Measurements from ENCODE around the gene PIWIL4.
"Not testable (repeated sequence)": the region's sequence is repeated elsewhere in the genome, so short reads cannot be mapped to it uniquely, and the experiment has no call there.

PIWIL4 gene

DNA sequence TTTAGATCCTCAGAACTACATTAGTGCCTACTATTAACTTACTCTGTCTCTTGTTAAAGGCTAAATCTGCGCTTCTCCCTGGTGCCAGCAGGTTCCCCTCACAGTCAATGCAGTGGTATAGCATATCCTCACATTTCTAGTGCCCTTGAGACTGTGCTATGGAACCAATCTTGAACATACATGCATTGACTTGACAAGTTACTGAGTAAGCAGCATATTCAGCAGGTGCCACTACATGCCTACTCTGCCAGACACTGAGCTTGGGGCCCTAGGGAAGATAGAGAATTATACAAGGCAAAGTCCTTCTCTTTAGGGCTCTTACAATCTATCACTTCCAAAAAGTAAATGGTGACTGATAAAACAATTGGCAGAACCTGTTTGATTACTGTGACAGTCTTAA lies 20.3 kb upstream of the PIWIL4 start:
- no peak for DNase-seq (ENCODE audit: low spot score)
- TF ChIP-seq, protein P1, sequence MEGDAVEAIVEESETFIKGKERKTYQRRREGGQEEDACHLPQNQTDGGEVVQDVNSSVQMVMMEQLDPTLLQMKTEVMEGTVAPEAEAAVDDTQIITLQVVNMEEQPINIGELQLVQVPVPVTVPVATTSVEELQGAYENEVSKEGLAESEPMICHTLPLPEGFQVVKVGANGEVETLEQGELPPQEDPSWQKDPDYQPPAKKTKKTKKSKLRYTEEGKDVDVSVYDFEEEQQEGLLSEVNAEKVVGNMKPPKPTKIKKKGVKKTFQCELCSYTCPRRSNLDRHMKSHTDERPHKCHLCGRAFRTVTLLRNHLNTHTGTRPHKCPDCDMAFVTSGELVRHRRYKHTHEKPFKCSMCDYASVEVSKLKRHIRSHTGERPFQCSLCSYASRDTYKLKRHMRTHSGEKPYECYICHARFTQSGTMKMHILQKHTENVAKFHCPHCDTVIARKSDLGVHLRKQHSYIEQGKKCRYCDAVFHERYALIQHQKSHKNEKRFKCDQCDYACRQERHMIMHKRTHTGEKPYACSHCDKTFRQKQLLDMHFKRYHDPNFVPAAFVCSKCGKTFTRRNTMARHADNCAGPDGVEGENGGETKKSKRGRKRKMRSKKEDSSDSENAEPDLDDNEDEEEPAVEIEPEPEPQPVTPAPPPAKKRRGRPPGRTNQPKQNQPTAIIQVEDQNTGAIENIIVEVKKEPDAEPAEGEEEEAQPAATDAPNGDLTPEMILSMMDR (IDR thresholded peaks at IDR 0.05; ENCODE audit: extremely low read depth, insufficient read depth, missing control alignments): no peak
- in situ Hi-C loops (cut with MboI; ENCODE audit: low pct_unique_long_range_greater_than_20kb, low sequenced_read_pairs, unreplicated experiment): no loop called here

DNA sequence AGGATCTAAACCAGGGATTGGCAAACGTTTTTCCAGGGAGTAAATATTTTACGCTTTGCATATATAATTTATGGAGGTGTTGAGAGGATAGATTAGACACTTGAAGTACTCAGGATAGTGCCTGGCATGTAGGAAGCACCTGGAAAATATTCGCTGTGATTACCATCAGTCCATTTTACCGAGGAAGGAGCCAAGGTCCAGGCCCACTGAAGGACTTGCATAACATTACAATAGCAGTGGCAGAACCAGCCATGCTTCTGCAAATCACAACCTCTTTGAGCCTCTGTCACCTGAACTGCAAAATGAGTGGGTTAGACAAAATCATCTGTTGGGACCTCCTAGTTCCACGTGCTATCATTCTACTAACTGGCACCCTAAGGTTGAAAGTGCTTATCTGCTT lies 18.0 kb upstream of the PIWIL4 start:
- TF ChIP-seq, protein P1 (IDR thresholded peaks at IDR 0.05; ENCODE audit: extremely low read depth, insufficient read depth, missing control alignments): no peak
- no peak for DNase-seq (ENCODE audit: low spot score)
- in situ Hi-C loops (cut with MboI; ENCODE audit: low pct_unique_long_range_greater_than_20kb, low sequenced_read_pairs, unreplicated experiment): no loop called here

DNA sequence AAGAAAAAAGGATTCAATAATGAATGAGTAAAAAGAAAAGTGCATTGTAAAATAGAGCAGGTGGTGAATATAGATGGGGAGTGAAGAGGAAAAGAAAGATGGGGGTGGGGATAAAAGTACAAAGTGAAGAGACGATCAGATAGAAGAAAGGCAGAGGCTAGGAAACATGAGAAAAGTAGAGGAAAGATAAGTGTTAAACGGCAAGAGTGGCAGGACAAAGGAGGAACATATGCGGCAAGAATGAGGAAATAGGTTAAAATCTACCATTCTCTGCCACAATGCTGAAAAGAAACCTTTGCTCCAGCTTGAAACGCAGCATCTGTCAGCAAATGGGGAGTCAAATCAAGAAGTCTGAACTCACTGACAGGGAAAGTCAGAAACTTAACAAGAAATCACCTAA lies 16.7 kb upstream of the PIWIL4 start:
- TF ChIP-seq, protein P1 (IDR thresholded peaks at IDR 0.05; ENCODE audit: extremely low read depth, insufficient read depth, missing control alignments): no peak
- DNase-seq (ENCODE audit: low spot score): peak; percentile 49
- in situ Hi-C loops (cut with MboI; ENCODE audit: low pct_unique_long_range_greater_than_20kb, low sequenced_read_pairs, unreplicated experiment): no loop called here

DNA sequence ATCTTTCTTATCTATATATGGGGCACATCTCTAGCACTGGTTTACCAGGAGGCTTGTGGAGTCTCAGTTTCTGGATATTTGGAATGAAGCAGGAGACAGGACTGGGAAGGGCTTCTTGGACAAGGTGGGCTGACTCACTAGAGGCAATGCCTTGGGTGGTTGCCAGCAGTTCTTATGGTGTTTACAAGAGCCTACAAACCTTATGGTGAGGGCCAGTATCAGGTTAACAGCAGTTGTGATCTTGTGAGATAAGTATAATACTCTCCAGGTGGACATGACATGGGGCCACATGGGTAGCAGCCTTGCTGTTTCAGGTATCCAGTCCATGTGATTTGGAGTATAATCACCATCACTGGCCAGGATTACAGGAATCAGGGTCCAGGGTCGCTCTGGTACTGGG lies 13.2 kb upstream of the PIWIL4 start:
- TF ChIP-seq, protein P1 (IDR thresholded peaks at IDR 0.05; ENCODE audit: extremely low read depth, insufficient read depth, missing control alignments): no peak
- DNase-seq (ENCODE audit: low spot score): no peak
- in situ Hi-C loops (cut with MboI; ENCODE audit: low pct_unique_long_range_greater_than_20kb, low sequenced_read_pairs, unreplicated experiment): no loop called here

DNA sequence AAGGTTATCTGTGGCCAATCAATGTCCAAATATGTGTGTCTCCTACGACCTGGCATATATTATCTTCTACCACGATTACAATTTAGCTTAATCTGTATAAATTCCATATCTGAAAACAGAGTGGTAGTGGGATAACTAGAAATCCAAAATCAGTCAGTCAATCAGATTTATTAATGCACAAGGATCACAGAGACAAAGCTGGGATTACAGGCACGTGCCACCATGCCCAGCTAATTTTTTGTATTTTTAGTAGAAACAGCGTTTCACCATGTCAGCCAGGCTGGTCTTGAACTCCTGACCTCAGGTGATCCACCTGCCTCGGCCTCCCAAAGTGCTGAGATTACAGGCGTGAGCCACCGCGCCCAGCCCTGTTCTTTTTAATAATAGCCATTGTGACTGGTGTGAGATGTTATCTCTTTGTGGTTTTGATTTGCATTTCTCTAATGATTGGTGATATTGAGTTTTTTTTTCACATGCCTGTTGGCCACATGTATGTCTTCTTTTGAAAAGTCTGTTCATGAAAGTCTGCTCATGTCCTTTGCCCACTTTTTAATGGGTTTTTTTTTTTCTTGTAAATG lies 11.3 kb upstream of the PIWIL4 start:
- DNase-seq (ENCODE audit: low spot score); in situ Hi-C loops (cut with MboI; ENCODE audit: low pct_unique_long_range_greater_than_20kb, low sequenced_read_pairs, unreplicated experiment): not testable (repeated sequence)

DNA sequence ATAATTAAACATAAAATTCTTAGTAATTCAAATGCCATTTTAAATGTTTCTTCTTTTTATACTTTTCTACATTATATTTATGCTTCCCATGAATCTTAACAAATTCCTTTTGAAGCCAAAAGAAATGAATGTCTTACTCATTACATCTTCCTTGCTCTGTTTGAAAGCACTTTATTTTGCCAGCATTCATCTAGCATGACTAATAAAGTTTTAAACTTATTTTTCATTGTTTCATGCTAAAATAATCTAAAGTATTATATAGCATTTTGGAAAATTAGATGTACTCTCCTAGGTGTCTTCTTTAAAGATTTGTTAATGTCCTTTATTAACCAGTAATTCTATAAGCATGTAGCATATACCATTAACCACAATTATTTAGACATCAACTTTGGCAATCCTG lies 9.7 kb upstream of the PIWIL4 start:
- no peak for DNase-seq (ENCODE audit: low spot score)
- in situ Hi-C loops (cut with MboI; ENCODE audit: low pct_unique_long_range_greater_than_20kb, low sequenced_read_pairs, unreplicated experiment): no loop called here
- TF ChIP-seq, protein P1 (IDR thresholded peaks at IDR 0.05; ENCODE audit: extremely low read depth, insufficient read depth, missing control alignments): no peak

DNA sequence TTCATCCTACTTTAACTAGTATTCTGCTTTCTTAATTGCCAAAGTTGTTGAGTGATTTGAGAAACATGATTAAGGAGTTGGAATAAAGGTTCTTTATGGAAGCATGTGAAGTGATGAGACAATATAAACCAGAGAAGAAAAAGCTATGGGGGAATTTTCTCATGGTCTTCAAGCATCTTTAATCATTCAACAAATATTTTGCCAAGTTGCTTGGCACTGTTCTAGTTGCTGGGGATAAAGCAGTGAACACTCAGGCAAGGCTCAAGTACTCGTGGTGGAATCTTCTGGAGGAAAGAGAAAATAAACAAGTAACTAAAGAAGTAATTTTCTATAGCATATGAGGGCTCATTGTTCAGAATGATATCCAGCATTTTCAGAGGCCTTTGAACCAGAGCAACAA lies 9.2 kb upstream of the PIWIL4 start:
- in situ Hi-C loops (cut with MboI; ENCODE audit: low pct_unique_long_range_greater_than_20kb, low sequenced_read_pairs, unreplicated experiment): no loop called here
- DNase-seq (ENCODE audit: low spot score): no peak

More for the DNA sequence above, 9.2 kb upstream of the PIWIL4 start:
- TF ChIP-seq, protein P1 (IDR thresholded peaks at IDR 0.05; ENCODE audit: extremely low read depth, insufficient read depth, missing control alignments): no peak

Measured in GM13977 (cell line).